WTC11 (cell line): ENCODE results near the gene TBX2. TPM values are rescaled to one million over a fixed set of nuclear protein-coding genes. Genes with fewer than 3 reads are reported as not detected.

Experiments used
- ATAC-seq: fragments of 200-7000 bp; cut with Tn5 transposase; 2 replicates; pipeline ENCODE4 v1.10.0; 2021; ENCODE audit warnings: mild to moderate bottlenecking, moderate library complexity
- CTCF ChIA-PET: fragments of 300-600 bp; sonication (Branson Sonifier 250); formaldehyde crosslinking; loops from one replicate; lab custom pipeline; 2021; ENCODE audit warnings: antibody characterized with exemption; lab: Charles Lee
- POLR2A ChIA-PET: fragments of 350-600 bp; sonication (Branson Sonifier 250); formaldehyde crosslinking; loops from one replicate; lab custom pipeline; 2021; ENCODE audit warnings: antibody characterized with exemption; lab: Charles Lee
- DNase-seq: peaks from one replicate; pipeline ENCODE4 v3.0.0; 2021; ENCODE audit warnings: low spot score
- H3K27ac Mint-ChIP-seq: 2 replicates; pipeline ENCODE4 v1.8.0; 2021; ENCODE audit warnings: mixed read lengths
- H3K27me3 Mint-ChIP-seq: 2 replicates; pipeline ENCODE4 v1.8.0; 2021; ENCODE audit warnings: low read depth, mild to moderate bottlenecking, moderate library complexity, mixed read lengths
- H3K36me3 Mint-ChIP-seq: 2 replicates; pipeline ENCODE4 v1.8.0; 2021; ENCODE audit warnings: mixed read lengths
- H3K4me1 Mint-ChIP-seq: 2 replicates; pipeline ENCODE4 v1.8.0; 2022; ENCODE audit warnings: mixed read lengths
- H3K4me3 Mint-ChIP-seq: 2 replicates; pipeline ENCODE4 v1.8.0; 2021; ENCODE audit warnings: mild to moderate bottlenecking, moderate library complexity, mixed read lengths
- H3K9me3 Mint-ChIP-seq: 2 replicates; pipeline ENCODE4 v1.8.0; 2021; ENCODE audit warnings: mixed read lengths
- AFF4 ChIP-seq: sonication (generic); formaldehyde crosslinking; IDR thresholded peaks from 2 replicates; pipeline ENCODE4 v1.8.1; 2023; ENCODE audit warnings: mild to moderate bottlenecking, missing genetic modification reagents, borderline replicate concordance
- ARID4B ChIP-seq: sonication (generic); formaldehyde crosslinking; IDR thresholded peaks from 2 replicates; pipeline ENCODE4 v1.8.0; 2023; ENCODE audit warnings: missing genetic modification reagents, mild to moderate bottlenecking, borderline replicate concordance
- CTCF ChIP-seq: fragments of 200-600 bp; IDR thresholded peaks from 2 replicates; pipeline ENCODE4 v1.8.0; 2022; ENCODE audit warnings: antibody characterized with exemption
- ERG ChIP-seq: fragments of 250-450 bp; sonication (Bioruptor Pico); IDR thresholded peaks from 2 replicates; pipeline ENCODE4 v1.8.0; 2021; ENCODE audit warnings: mild to moderate bottlenecking
- ESRRA ChIP-seq: sonication (generic); formaldehyde crosslinking; IDR thresholded peaks from 2 replicates; pipeline ENCODE4 v1.8.1; 2022; ENCODE audit warnings: mild to moderate bottlenecking, missing genetic modification reagents, borderline replicate concordance
- FOXP1 ChIP-seq: sonication (generic); formaldehyde crosslinking; IDR thresholded peaks from 2 replicates; pipeline ENCODE4 v1.8.0; 2022; ENCODE audit warnings: missing genetic modification reagents, mild to moderate bottlenecking, moderate library complexity, borderline replicate concordance
- GTF2I ChIP-seq: fragments of 250-450 bp; sonication (Bioruptor Pico); conservative IDR thresholded peaks from 2 replicates; pipeline ENCODE4 v1.4.0; 2021; ENCODE audit warnings: mild to moderate bottlenecking
- JAZF1 ChIP-seq: fragments of 250-450 bp; sonication (Bioruptor Pico); IDR thresholded peaks from 2 replicates; pipeline ENCODE4 v1.9.0; 2021; ENCODE audit warnings: moderate library complexity, mild to moderate bottlenecking, inconsistent platforms
- JUN ChIP-seq: sonication (generic); formaldehyde crosslinking; IDR thresholded peaks from 2 replicates; pipeline ENCODE4 v1.8.0; 2023; ENCODE audit warnings: mild to moderate bottlenecking, missing genetic modification reagents
- NR2C2 ChIP-seq: sonication (generic); formaldehyde crosslinking; IDR thresholded peaks from 2 replicates; pipeline ENCODE4 v1.8.0; 2022; ENCODE audit warnings: mild to moderate bottlenecking, missing genetic modification reagents
- NR3C1 ChIP-seq: sonication (generic); formaldehyde crosslinking; conservative IDR thresholded peaks from 2 replicates; pipeline ENCODE4 v1.8.1; 2023; ENCODE audit warnings: low read depth, mild to moderate bottlenecking, missing genetic modification reagents
- OVOL2 ChIP-seq: fragments of 250-450 bp; sonication (Bioruptor Pico); IDR thresholded peaks from 2 replicates; pipeline ENCODE4 v1.9.0; 2021; ENCODE audit warnings: mild to moderate bottlenecking, borderline replicate concordance
- SOX15 ChIP-seq: fragments of 250-450 bp; sonication (Bioruptor Pico); IDR thresholded peaks from 2 replicates; pipeline ENCODE4 v1.9.0; 2021; ENCODE audit warnings: mild to moderate bottlenecking
- SP1 ChIP-seq: sonication (generic); formaldehyde crosslinking; conservative IDR thresholded peaks from 2 replicates; pipeline ENCODE4 v1.8.1; 2022; ENCODE audit warnings: missing genetic modification reagents
- USF1 ChIP-seq: sonication (generic); formaldehyde crosslinking; IDR thresholded peaks from 2 replicates; pipeline ENCODE4 v1.8.0; 2022; ENCODE audit warnings: mild to moderate bottlenecking, missing genetic modification reagents
- ZMAT4 ChIP-seq: fragments of 250-450 bp; sonication (Bioruptor Pico); IDR thresholded peaks from 2 replicates; pipeline ENCODE4 v1.9.0; 2021; ENCODE audit warnings: mild to moderate bottlenecking
- ZNF219 ChIP-seq: sonication (generic); formaldehyde crosslinking; IDR thresholded peaks from 2 replicates; pipeline ENCODE4 v1.8.0; 2023; ENCODE audit warnings: missing genetic modification reagents, mild to moderate bottlenecking, borderline replicate concordance
- ZNF232 ChIP-seq: sonication (generic); formaldehyde crosslinking; IDR thresholded peaks from 2 replicates; pipeline ENCODE4 v1.8.0; 2022; ENCODE audit warnings: mild to moderate bottlenecking, missing genetic modification reagents
- ZNF263 ChIP-seq: sonication (generic); formaldehyde crosslinking; IDR thresholded peaks from 2 replicates; pipeline ENCODE4 v1.8.1; 2022; ENCODE audit warnings: low read depth, mild to moderate bottlenecking, moderate library complexity, missing genetic modification reagents
- ZNF423 ChIP-seq: fragments of 250-450 bp; sonication (Bioruptor Pico); IDR thresholded peaks from 2 replicates; pipeline ENCODE4 v2.1.2; 2022; ENCODE audit warnings: mild to moderate bottlenecking, moderate library complexity
- total RNA-seq: library from RNA; stranded (reverse); gene quantifications from 3 replicates; pipeline ENCODE4 v1.2.3, GENCODE V29; 2021

The TBX2 gene
- total RNA-seq, 1 experiment from 2014 or later: 0.09 TPM

- TF ChIP-seq ERG (CRISPR knock-in tag) (no peak), ZNF423 (CRISPR knock-in tag) (no peak)
Measured at GRCh38 chr17:61378658-61379456, 20.8 kb upstream of the TBX2 start (continued).

GRCh38 chr17:61379457-61380216 lies 20.0 kb upstream of the TBX2 start:
- no peak for DNase-seq
- ChIA-PET CTCF (interaction anchor here (1.0 kb wide), 1 partner anchor 20 kb away, joined by 4 read pairs; no protein-coding TSS in a partner anchor), POLR2A (no interaction called here)
- H3K4me3 Mint-ChIP-seq: no peak overlapping the region
- H3K27ac Mint-ChIP-seq: peak overlapping the region; percentile 25; the same call in 1 of the 2 replicates
- no peaks in the 10 kb centered on the region for H3K27me3 Mint-ChIP-seq
- no peaks in the 10 kb centered on the region for H3K9me3 Mint-ChIP-seq
- ATAC-seq: no peak
- peaks cover 3% of the 10 kb centered on the region; the same call in 1 of the 2 replicates for H3K4me1 Mint-ChIP-seq
- no peaks in the 10 kb centered on the region for H3K36me3 Mint-ChIP-seq
- TF ChIP-seq ESRRA (no peak), AFF4 (CRISPR knock-in tag) (no peak), CTCF (no peak), ZNF219 (CRISPR knock-in tag) (no peak), JAZF1 (no peak), ZMAT4 (CRISPR knock-in tag) (no peak), FOXP1 (CRISPR knock-in tag) (no peak), NR3C1 (no peak), ARID4B (CRISPR knock-in tag) (no peak), OVOL2 (CRISPR knock-in tag) (no peak), GTF2I (CRISPR knock-in tag) (no peak), NR2C2 (CRISPR knock-in tag) (no peak), USF1 (no peak), ERG (CRISPR knock-in tag) (no peak), ZNF263 (CRISPR knock-in tag) (no peak), ZNF232 (CRISPR knock-in tag) (no peak), SP1 (CRISPR knock-in tag) (no peak), JUN (CRISPR knock-in tag) (no peak), SOX15 (CRISPR knock-in tag) (no peak)
